Activated CD4-positive, CD25-positive, alpha-beta regulatory T cell treated with anti-CD3 and anti-CD28 coated beads, Interleukin-2, amount 50 U/mL, for 72 hours (primary cell): Measurements from ENCODE around the gene TALDO1.
A peak's percentile ranks its signal among the peaks of the same experiment; 100 is the strongest.

Experiments
- DNase-seq: peaks from one replicate; pipeline ENCODE4 v3.0.0; 2021

Gene TALDO1

DNA sequence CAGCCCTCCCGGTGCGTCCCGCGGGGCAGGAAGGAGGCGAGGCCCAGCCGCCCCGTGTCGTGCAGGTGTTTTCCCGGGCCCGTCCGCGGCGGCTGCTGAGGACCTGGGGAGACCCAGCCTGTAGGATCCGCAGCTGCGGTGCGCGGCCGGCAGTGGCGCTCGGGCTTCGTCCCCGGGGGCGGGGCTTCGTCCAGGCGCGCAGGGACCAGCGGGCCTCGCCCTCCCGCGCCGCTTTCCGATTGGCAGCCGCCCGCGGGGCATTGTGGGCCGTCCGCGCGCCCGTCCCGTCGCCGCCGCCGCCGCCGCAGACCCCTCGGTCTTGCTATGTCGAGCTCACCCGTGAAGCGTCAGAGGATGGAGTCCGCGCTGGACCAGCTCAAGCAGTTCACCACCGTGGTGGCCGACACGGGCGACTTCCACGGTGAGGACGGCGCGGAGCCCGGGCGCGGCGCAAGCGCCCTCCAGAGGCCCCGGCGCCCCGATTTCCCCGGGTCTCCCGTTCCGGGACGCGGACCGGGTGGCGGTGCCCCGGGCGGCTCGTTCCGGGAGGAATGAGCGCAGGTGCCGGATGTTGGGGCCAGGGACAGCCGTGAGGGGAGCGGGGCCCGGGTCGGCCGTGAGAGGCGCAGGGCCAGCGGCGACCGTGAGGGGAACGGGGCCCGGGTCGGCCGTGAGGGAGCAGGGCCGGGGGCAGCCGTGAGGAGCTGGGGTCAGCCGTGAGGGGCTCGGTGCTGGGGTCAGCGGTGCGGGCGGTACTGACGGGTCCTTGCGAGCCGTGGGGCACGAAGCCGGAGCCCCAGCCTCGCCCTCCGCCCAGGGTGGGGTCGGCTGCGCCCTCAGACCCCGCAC lies at the start of gene TALDO1:
TALDO1 (plus strand) TSS at position 307 of the 849 bp plus-strand sequence; CDS start at position 325, 18 bp downstream.
- peak; percentile 92 for DNase-seq

DNA sequence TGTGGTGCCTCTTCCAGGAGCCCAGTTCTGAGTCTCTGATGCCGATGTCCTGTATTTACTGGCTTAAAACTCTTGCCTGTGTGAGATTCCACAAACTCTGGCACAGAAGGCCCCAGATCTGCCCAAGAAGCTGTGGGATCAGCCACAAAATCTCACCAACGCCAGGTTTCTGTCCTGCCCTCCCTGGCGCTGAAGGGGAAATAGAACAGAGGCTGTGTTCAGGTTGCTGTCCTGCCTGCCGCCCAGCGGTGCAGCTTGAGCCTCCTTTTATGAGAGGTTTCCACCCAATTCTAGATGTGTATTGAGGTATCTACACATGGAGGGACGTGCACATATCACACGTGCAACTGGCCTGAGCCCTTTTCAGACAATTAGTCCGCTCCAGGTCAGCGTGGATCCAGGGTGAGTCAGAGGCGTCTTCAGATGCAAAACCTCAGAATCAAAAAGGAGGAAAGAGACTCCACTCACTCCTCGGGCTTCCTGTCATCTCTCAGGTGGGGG lies 49.4 kb upstream of the TALDO1 start:
- DNase-seq: no peak

DNA sequence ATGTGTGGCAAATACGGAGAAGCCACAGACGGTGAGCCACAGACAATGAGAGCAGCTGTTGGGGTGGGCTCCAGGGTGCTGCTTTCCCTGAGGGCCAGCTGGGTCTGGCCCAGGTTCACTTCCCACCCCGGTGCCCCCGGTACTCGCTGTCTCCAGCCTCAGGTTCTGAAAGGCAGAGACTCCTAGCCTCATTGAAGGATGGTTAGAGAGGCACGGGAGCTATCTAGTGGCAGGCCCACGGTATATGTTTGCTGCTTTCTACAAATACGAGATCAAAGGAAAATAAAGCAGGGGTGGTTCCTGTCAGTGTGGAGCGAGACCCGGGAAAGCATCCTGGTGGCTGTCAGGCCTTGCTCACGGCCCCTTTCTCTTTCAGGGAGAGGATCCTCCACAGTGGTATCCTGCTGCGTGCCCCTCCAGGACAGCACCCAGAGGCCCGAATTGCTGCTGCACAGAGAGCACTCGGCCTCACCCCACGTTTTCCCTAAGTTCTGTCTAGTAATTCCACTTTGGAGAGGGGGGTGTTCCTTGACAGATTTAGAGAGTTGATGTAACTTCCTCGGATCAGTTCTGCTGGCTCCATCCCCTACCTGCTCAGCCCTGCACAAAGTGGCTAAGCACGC lies 48.7 kb upstream of the TALDO1 start:
- DNase-seq: no peak

DNA sequence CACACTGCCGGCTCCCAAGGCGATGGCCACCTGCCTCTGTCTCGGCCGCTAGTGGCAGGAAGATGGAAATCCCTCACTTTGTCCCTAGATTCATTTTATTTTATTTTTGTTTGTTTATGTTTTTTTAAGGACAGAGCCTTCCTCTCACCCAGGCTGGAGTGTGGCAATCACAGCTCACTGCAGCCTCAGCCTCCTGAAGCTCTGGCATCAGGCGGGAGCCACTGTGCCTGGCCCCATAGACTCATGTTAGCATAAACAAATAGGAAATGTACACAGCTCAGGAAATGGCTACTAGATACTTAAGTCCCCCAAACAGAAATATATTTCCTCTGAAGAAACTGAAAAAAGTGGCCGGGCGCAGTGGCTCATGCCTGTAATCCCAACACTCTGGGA lies 48.2 kb upstream of the TALDO1 start:
- DNase-seq: no peak

DNA sequence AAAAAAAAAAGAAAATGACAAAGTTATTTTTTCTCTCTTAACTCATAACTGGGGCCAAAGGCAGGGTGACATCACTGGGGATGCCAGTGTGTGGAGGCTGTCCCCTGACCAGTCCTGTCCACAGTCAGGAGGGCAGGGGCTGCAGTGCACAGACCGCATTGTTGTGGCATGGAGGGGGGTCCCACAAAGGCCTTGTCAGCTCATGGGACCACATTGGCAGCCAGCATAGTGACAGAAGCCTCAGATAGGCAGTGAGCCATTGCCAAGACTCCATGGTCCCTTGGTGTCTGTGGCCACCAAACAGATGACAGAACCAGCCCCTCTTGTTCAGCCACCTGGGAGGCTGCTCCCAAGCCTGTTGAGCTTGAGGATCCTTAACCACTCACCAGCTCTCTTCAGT lies 47.5 kb upstream of the TALDO1 start:
- no peak for DNase-seq

DNA sequence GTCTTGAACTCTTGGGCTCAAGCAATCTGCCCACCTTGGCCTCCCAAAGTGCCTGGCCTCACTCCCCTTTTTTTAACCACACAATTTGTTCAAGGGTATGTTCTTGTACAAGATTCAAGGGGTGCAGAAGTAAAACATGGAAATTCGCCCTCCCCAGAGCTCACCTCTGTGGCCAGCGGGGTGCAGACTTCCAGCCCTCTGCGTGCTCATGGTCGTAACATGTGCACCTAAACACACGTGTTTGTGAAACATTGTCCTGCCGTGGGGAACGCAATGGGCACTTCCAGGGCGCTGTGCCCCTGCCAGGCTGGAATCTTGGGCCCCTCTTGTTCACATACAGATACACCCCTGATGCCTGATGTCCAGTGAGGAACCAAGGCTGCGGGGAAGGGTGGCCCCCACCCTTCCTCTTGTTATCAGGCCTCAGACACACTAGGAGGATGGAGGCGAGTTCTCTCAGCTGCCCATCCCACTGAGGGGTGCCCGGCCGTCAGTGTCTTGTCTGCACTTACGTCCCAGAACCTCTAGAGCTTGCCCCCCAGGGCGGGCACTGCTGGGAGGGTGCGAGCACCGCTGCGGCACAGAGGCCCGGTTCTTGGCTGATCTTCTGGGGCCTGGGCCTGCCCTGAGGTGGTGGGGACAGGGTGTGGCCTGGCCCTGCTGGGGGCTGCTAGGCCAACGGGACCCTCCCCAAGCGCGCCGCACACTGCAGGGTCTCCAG lies 45.4 kb upstream of the TALDO1 start:
- no peak for DNase-seq

DNA sequence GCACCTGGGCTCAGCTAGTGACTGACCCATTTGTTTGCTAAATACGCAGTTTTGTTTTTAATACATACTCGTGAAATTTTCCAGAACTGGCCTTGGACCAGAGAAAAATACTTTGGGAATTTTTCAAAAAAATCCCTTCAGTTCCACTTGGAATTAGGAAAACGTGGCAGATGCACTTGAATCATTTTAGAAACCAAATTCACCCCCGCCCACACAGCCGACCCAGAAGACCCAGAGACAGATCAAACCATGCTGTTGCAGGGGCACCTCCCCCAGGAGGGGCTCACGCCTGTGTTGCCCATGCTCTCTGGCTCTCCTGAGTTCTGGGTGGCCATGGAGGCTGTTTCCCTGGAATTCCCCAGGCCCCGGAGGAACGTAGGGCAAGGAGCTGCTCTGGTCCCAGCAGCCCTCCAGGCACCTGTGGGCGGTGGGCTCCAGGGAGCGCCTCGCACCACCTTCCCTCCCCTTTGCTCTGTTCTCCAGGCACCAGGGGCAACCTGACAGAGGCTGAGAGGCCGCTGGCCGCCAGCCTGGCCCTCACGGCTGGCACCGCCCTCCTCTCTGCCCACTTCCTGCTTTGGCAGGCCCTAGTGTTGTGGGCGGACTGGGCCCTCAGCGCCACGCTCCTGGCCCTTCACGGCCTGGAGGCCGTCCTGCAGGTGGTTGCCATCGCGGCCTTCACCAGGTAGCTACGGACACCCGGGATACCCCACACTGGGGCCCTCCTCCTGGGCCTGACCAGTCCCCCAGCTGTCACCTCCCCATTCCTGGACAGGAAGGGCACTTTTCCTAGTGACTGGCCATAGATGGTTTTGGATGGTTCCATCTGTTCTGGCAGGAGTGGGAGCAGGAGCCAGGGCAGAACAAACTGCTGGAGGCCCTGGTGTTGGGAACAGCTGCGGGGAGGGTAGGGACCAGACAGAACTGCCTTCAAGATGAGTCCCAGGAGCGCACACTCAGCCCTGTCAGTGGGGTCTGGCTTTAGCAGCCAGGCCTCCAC lies 44.5 kb upstream of the TALDO1 start:
- DNase-seq: no peak

DNA sequence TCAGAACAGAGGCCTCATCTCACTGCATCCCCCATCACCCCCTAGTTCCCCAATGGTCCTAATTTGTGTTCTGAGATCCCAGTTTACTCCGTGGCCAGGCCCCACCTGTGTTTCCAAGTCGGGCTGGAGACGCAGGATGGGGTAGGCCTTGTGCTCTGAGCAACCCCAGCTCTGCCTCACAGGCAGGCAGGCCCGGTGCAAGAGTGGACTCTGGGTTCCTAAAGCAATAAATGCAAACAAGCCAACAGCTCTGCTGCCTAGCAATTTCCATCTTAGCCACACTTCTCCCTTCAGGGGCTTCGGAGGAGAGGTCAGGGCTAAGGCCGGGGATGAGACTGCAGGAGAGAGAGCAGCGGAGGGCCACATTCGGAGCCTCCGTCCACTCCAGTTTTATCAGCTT lies 43.8 kb upstream of the TALDO1 start:
- no peak for DNase-seq

DNA sequence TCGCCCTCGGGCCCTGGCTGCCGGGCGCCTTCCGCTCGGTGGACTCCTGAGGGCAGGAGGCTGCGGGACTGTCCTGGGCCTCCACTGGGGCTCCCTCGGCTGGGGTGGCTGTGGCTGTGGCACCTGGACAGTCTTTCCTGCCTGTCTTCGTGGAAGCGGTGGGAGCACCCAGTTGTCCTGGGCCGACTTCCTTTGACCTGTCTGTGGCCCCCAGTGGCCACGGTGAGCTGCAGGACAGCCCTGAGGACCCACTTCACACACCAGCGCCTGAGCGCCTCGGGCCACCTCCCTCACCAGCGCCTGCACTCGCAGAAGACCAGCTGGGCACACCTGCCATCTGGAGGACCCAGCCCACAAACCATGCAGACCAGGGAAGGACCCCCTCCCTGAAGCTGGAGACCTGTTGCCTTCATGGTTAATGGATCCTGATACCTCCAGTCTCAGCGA lies 43.0 kb upstream of the TALDO1 start:
- no peak for DNase-seq

DNA sequence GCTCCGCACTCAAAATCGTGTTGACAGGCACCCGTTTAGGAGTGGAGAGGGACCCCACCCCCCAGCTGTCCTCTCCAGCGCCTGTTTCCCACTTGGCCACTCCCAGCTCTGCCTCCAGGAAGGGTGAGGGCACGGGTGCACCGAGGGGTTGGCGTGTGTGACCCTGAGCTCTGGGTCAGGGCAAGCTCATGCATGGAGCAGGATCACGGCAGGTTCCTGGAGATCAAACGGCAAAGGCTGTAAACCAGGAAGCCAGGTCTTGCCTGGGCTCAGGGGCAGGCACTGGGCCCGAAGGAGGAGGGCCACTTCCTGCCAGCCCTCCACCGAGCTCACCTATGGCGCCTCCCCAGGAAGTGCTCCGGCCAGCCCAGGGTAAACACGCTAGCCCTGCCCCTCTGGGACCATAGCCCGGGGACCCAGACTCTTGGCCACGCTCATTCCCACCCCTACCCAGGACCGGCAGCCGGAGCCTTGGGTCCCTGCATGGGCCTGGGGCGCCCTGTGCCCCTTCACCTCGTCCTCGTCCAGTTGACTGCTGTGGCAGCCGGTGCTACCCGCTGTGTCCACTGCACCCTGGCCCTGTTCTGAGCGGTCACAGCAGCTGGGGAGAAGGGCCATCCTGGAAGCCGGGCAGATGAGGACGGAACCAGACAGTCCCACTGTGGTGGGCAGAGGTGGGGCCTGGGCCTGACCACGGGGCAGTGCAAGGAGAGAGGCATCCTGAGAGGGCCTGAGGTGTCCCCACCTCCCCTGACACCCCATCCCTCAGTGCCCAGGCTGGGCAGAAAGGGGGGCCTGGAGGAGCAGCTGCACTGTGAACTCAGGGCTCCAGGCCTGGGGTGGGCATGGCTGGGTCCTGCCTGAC lies 42.3 kb upstream of the TALDO1 start:
- no peak for DNase-seq

DNA sequence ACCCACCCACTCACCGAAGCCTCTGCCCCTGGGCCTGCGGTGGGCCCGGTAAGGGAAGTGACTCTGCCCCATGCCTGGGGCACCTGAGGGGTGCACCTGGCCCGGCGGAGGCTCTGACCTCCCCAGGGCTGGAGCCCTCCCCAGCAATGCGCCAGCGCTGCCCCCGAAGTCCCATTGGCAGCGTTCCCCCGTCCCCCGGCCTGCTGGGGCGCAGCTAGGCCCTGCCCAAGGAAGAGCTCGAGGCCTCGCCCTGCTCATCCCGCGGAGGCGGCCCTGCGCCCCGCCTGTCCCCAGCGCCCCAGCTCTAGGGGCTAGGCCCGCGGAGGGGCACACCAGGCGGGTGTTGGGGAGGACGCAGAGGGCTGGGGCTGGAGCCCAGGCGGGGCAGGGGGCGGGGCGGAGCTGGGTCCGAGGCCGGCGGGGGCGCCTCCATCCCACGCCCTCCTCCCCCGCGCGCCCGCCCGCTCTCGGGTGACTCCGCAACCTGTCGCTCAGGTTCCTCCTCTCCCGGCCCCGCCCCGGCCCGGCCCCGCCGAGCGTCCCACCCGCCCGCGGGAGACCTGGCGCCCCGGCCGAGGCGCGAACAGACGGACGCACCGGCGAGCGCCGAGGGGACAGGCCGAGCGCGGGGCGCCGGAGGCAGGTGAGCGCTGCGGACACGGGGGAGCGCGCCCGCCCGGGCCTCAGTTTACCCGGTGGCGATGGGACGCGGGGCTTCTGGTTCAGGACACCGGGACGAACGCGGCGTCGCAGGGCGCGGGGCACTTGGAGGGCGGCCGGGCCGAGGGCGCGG lies 41.4 kb upstream of the TALDO1 start, which contains the start of gene EPS8L2:
EPS8L2 (plus strand) TSS at position 586 of the 793 bp plus-strand sequence. CDS start 3,177 bp downstream, outside the sequence.
- no peak for DNase-seq

DNA sequence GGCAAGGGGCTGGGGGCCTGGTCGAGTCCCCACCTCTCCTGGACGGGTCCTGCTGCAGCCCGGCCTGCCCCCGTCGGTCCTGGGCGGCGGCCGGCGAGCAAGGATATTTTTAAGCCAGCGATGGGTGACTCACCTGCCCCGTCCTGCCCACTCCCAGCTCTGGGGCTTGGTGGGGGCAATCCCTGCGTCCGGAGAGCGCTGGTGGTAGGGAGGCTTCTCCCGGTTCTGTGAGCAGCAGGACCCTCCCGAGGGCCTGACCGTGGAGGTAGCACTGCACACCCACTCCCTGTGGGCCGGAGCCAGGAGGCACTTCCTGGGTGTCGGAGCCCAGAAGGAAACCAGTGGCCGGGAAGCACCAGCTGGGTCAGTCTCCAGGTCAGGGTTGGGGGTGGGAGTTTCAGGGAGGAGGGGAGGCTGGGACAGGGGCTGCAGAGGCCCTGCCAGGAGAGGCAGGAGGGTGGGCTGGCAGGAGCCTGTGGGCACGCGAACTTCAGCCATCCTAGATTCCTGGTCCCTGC lies 40.8 kb upstream of the TALDO1 start:
- DNase-seq: no peak

DNA sequence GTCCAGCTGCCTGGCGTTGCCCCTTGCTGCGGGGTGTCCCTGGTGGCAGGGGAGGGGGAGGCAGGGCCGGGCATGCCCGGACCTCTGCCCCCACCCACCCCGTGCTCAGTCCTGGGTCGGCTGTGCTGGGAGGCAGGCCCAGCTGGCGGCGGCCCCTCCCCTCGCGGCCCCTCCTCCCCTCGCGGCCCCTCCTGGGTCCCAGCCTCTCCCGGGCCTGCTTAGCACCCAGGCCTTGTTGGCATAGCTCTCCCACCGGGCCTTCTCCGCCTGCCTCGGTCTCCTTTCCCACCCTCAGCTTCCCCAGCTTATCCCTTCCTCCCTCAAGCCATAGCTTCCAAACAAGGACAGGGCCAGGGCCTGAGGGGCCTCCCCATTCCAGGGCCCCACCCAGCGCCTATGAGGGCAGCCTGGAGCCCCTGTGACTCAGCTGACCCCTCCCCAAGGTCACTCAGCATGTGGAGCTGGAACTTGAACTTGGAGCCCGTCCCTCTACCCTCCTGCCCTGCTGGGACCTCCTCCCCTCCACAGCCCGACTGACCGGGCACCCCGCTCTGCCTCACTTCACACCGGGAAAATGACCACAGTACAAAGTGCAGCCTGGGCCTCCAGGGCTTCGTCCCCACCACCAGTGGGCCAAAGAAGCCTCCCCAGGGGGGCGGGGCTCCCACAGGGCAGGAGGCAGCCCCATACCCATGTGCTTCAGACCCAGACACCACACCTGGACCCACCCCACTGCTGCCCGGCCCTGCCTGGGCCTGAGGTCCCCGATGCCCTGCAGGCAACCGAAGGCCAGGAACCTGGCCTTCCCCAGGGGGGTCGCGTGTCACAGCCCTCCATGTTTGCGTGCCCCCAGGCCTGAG lies 40.1 kb upstream of the TALDO1 start:
- no peak for DNase-seq

DNA sequence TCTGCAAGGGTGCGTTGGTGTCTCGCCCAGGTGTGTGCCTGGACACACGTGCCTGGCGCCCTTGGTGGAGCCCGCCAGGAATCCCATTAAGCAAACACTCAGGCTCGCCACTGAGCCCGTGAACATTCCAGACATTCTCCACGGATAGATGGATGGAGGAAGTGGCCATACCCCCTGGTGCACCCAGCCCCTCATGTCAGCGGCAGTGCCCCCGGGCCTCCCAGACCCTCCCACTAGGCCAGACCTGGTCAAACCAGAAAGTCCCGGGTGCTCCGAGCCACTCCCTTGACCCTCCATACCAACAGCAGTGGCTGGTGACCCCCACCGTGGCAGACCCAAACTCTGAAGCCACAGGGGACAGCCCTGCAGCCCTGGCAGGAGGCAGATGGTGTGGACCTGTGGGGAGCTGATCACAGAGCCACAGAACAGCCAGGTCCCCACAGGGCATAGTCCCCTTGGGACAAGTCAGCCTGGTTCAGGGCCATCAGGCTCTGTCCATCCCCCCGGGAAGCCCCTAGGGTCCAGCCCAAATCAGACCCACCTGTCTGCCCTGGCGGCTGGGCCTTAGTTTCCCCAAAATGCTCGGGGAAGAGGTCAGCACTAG lies 39.3 kb upstream of the TALDO1 start:
- DNase-seq: no peak

DNA sequence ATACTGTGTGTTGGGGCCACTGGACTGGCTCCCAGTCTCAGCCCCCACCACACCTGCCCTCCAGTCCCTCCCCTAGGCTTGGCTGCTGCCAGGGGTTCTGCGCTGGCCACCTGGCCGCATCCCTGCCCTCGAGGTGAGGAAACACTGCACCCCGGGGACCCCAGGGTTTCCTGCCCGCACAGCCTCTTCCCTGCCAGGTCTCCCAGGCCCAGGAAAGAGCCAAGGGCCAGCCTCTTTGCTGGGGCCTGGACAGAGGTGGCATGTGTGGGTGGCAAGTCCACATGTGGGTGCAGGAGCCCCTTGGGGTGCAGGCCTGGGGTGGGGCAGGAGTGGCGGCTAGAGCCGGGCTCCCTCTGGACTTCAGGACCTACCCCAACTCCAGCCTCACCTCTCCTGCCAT lies 38.8 kb upstream of the TALDO1 start:
- DNase-seq: no peak

DNA sequence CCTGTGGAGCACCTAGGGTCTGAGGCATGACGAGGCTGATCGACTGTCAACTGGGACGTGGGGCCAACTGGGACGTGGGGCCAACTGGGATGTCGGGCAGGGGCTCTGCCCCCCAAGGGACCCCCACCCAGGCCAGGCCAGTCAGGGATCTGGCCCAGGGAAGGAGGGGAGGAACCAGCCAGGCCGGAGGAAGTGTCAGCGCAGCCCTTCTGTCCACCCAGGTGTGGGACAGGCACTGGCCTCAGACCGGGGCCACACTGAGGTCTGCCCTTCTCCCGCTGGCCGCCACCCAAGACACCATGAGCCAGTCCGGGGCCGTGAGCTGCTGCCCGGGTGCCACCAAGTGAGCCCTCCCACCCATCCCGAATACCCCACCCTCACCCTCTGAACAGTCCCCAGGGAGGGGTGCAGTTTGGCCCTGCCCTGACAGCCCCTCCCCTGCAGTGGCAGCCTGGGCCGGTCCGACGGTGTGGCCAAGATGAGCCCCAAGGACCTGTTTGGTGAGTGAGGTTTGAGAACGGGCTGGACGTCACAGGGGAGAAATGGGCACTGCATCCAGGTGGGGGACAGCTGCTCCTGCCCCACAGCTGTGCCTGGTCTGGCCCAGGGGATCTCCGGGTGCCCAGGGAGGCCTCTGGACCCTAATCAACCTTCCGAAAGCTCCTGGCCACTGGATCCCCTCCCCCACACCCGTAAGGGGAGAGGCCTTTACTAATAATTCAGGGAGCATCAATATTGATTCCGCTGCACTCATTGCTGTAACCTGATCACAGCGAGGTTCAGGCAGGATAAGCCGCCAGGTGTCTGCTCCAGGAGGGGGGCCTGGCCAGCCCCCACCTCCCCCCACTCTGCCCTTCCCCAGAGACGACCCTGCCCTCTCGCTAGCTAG lies 37.9 kb upstream of the TALDO1 start:
- DNase-seq: no peak

DNA sequence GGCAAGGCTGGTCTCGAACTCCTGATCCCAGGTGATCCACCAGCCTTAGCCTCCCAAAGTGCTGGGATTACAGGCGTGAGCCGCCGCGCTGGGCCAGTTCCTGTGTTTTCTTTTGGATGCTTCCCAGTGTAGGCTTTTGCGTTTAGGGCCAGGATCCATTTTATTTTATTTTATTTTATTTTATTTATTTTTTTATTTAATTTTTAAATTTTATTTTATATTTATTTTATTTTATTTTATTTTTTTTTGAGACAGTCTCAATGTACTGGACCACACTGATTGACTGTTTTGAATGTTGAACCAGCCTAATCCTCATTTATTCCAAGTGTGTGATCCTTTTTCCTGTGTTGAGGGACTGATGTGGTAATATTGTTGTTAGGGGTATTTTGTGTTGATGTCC lies 32.8 kb upstream of the TALDO1 start:
- DNase-seq: no peak
